Neutrophil (primary cell): Measurements from ENCODE around the gene LNP1.

Experiments used
- H3K27ac ChIP-seq: fragments of 200-600 bp; sonication (generic); 2 replicates; pipeline ENCODE4 v1.5.1; 2016; ENCODE audit warnings: mild to moderate bottlenecking, moderate library complexity
- H3K27me3 ChIP-seq: fragments of 200-600 bp; sonication (generic); 2 replicates; pipeline ENCODE4 v1.6.0; 2016; ENCODE audit warnings: mild to moderate bottlenecking
- H3K36me3 ChIP-seq: fragments of 200-600 bp; sonication (generic); 2 replicates; pipeline ENCODE4 v1.5.1; 2017
- H3K4me1 ChIP-seq, 2 experiments: fragments of 200-600 bp in 1 of 2; sonication (generic) in 1 of 2; 1 replicate in 1 of 2; 2 replicates in 1 of 2; pipeline versions ENCODE4 v1.5.1 to v1.6.1; 2013 to 2016; ENCODE audit warnings: low read depth in 1 of 2, low read length in 1 of 2, mild to moderate bottlenecking in 1 of 2, moderate library complexity in 1 of 2; ENCODE audit not compliant: control insufficient read depth in 1 of 2, insufficient read depth in 1 of 2
- H3K4me3 ChIP-seq, 2 experiments: fragments of 200-600 bp in 1 of 2; sonication (generic) in 1 of 2; 1 replicate in 1 of 2; 2 replicates in 1 of 2; pipeline ENCODE4 v1.5.1; 2013 to 2016; ENCODE audit warnings: low read depth in 1 of 2, low read length in 1 of 2, mild to moderate bottlenecking in 1 of 2, moderate library complexity in 1 of 2
- H3K9me3 ChIP-seq: fragments of 200-600 bp; sonication (generic); 2 replicates; pipeline ENCODE4 v1.5.1; 2016
- TF ChIP-seq, protein P1 (sequence below): fragments of 200-600 bp; sonication (generic); IDR thresholded peaks from 2 replicates; pipeline ENCODE4 v1.5.1; 2016; ENCODE audit warnings: antibody characterized with exemption

The LNP1 gene

DNA sequence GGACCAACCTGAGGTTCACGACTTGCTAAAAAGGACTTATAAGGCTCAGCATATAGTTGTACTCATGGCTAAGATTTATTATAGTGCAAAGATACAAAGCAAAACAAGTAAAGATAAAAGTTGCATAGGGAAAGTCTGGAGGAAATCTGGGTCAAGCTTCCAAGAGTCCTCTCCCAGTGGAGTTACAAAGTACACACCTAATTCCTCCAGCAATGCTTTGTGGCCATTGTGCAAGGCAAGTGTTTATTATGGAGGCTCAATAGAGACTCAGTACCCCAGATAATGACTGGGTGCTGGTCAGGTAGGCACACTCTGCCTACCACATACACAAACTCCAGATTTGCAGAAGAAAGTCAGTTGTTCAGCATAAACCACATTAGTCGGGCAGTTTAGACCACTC is 22.9 kb downstream of the LNP1 start:
- no peak overlapping the region for H3K4me3 ChIP-seq
- H3K27me3 ChIP-seq: no peaks in the 10 kb centered on the region
- H3K4me1 ChIP-seq: no peaks in the 10 kb centered on the region
- H3K9me3 ChIP-seq: no peaks in the 10 kb centered on the region
- H3K36me3 ChIP-seq: no peaks in the 10 kb centered on the region
- TF ChIP-seq, protein P1, sequence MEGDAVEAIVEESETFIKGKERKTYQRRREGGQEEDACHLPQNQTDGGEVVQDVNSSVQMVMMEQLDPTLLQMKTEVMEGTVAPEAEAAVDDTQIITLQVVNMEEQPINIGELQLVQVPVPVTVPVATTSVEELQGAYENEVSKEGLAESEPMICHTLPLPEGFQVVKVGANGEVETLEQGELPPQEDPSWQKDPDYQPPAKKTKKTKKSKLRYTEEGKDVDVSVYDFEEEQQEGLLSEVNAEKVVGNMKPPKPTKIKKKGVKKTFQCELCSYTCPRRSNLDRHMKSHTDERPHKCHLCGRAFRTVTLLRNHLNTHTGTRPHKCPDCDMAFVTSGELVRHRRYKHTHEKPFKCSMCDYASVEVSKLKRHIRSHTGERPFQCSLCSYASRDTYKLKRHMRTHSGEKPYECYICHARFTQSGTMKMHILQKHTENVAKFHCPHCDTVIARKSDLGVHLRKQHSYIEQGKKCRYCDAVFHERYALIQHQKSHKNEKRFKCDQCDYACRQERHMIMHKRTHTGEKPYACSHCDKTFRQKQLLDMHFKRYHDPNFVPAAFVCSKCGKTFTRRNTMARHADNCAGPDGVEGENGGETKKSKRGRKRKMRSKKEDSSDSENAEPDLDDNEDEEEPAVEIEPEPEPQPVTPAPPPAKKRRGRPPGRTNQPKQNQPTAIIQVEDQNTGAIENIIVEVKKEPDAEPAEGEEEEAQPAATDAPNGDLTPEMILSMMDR: no peak
- H3K27ac ChIP-seq: no peak overlapping the region

GRCh38 chr3:100425316-100425715 is 24.0 kb downstream of the LNP1 start:
- Histone ChIP-seq H3K36me3 (no peaks in the 10 kb centered on the region), H3K27ac (no peak overlapping the region), H3K4me3 (no peak overlapping the region), H3K4me1 (no peaks in the 10 kb centered on the region), H3K27me3 (no peaks in the 10 kb centered on the region), H3K9me3 (no peaks in the 10 kb centered on the region)
- TF ChIP-seq, protein P1: no peak

GRCh38 chr3:100426067-100426682 is 24.8 kb downstream of the LNP1 start:
- TF ChIP-seq, protein P1: no peak
- H3K27ac ChIP-seq: no peak overlapping the region

DNA sequence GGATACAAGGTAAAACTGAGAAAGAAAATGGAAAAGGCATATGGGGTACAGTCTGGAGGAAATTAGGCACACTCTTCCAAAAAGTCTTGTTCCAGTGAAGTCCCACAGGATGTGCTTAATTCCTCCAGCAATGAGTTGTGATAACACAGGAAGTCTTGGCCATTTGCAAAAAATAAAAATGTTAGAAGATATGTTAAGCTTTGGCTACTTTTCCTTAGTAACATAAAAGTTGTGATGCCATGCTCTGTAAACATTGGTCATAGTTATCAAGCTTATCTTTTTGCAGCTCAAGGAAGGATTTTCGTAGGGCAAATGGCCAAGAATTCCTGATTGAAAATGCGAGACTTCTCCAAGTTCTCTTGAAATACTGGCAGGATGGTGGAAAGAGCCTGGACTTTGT is 26.4 kb downstream of the LNP1 start:
- TF ChIP-seq, protein P1: no peak
- H3K36me3 ChIP-seq: no peaks in the 10 kb centered on the region
- no peak overlapping the region for H3K27ac ChIP-seq
- no peaks in the 10 kb centered on the region for H3K4me1 ChIP-seq
- H3K9me3 ChIP-seq: no peaks in the 10 kb centered on the region
- no peaks in the 10 kb centered on the region for H3K27me3 ChIP-seq
- H3K4me3 ChIP-seq: no peak overlapping the region

More at GRCh38 chr3:100426067-100426682, 24.8 kb downstream of the LNP1 start:
- Histone ChIP-seq H3K36me3 (no peaks in the 10 kb centered on the region), H3K9me3 (no peaks in the 10 kb centered on the region), H3K4me3 (no peak overlapping the region), H3K27me3 (no peaks in the 10 kb centered on the region), H3K4me1 (no peaks in the 10 kb centered on the region)

DNA sequence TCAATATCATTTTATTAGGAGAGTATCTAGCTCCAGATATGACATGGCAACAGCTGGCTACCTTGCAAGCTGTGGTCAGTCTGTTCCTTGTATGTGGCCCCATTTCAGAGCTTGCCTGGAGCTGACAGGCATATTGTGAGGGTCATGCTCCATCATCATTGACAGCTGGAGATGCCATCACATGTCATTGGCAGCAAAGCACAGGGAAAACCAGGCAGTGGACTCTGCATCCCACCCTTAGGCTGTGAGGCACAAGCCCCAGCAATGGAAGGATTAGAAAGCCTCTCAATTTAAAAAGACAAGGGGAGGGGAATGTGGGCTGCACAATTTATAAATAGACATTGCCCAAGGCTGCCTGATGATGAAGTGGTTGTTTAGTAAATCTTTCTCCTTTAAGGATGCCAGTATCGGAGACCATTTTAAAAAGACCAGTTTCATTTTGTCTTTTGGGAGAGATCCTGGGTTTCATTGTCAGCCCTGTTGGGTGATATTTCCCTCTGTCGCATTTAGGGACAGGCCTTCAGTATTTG is 27.9 kb downstream of the LNP1 start:
- no peaks in the 10 kb centered on the region for H3K27me3 ChIP-seq
- TF ChIP-seq, protein P1: no peak
- no peaks in the 10 kb centered on the region for H3K4me1 ChIP-seq
- no peak overlapping the region for H3K27ac ChIP-seq
- H3K4me3 ChIP-seq: no peak overlapping the region
- no peaks in the 10 kb centered on the region for H3K36me3 ChIP-seq
- no peaks in the 10 kb centered on the region for H3K9me3 ChIP-seq
